Osteoblast (primary cell): ENCODE measurements around the gene NLGN1. TPM values are rescaled to one million over a fixed set of nuclear protein-coding genes. Genes with fewer than 3 reads are reported as not detected.
A peak's percentile ranks its signal among the peaks of the same experiment; 100 is the strongest.

Experiments
- DNase-seq: peaks from one replicate; pipeline ENCODE4 v3.0.0; 2011; ENCODE audit warnings: low spot score, mixed read lengths; ENCODE audit not compliant: insufficient read length; ENCODE audit errors: missing footprints
- H2AFZ ChIP-seq: 2 replicates; pipeline ENCODE4 v1.6.0; 2011; ENCODE audit warnings: mild to moderate bottlenecking, low read length
- H3K27ac ChIP-seq: 2 replicates; pipeline ENCODE4 v1.5.1; 2011; ENCODE audit warnings: mild to moderate bottlenecking, low read depth, low read length, moderate library complexity
- H3K27me3 ChIP-seq: 2 replicates; pipeline ENCODE4 v1.6.0; 2012; ENCODE audit warnings: mild to moderate bottlenecking, control low read depth, inconsistent platforms, low read length, moderate library complexity; ENCODE audit not compliant: insufficient read depth
- H3K36me3 ChIP-seq: 2 replicates; pipeline ENCODE4 v1.5.1; 2011; ENCODE audit warnings: mild to moderate bottlenecking, low read length, control low read depth, moderate library complexity; ENCODE audit not compliant: insufficient read depth
- H3K4me1 ChIP-seq: 2 replicates; pipeline ENCODE4 v1.5.1; 2011; ENCODE audit warnings: mild to moderate bottlenecking, low read length, control low read depth, moderate library complexity; ENCODE audit not compliant: insufficient read depth
- H3K4me2 ChIP-seq: 2 replicates; pipeline ENCODE4 v1.6.0; 2011; ENCODE audit warnings: mild to moderate bottlenecking, low read length; ENCODE audit not compliant: insufficient read depth
- H3K4me3 ChIP-seq: fragments of 200-600 bp; sonication (generic); 3 replicates; pipeline ENCODE4 v1.5.1; 2012; ENCODE audit warnings: mild to moderate bottlenecking, low read length, inconsistent platforms; ENCODE audit not compliant: insufficient read depth
- H3K79me2 ChIP-seq: 2 replicates; pipeline ENCODE4 v1.6.0; 2012; ENCODE audit warnings: mild to moderate bottlenecking, low read length, control low read depth, inconsistent platforms; ENCODE audit not compliant: insufficient read depth
- H3K9me3 ChIP-seq: 2 replicates; pipeline ENCODE4 v1.5.1; 2011; ENCODE audit warnings: low read depth, low read length, control low read depth
- H4K20me1 ChIP-seq: 2 replicates; pipeline ENCODE4 v1.6.0; 2012; ENCODE audit warnings: mild to moderate bottlenecking, low read length, control low read depth; ENCODE audit not compliant: insufficient read depth
- total RNA-seq: library from RNA; depleted of rRNA; stranded (reverse); fragments of >200 nt; gene quantifications from 2 replicates; pipeline ENCODE4 v1.2.3, GENCODE V29; 2012
- TF ChIP-seq, protein P1 (sequence below): IDR thresholded peaks from 2 replicates; pipeline ENCODE4 v1.5.1; 2011; ENCODE audit warnings: mild to moderate bottlenecking, low read depth, low read length, moderate library complexity; ENCODE audit errors: extremely low read depth

NLGN1 gene
- total RNA-seq, 1 donor = 9.0 TPM

DNA sequence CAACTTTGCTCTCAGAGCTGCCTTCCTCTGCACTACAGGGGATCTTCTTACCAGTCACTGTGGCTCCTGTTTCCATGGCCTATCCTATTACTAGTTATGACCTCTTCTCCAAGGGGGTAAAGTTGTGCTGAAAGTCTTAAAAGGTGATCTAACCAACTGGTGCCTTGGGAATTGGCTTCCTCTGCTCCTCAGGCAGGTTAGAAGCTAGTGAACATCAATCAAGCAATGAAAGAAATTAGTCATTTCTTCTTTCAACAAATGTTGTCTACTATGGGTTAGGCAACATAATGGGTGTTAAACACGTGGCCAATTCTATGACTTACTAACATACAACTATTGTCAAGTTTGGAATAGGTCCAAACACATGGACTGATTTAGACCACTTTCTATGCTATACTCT, 890.2 kb downstream of the NLGN1 start:
- H3K27me3 ChIP-seq = no peaks in the 10 kb centered on the region
- H3K4me2 ChIP-seq = no peak overlapping the region
- no peaks in the 10 kb centered on the region for H3K36me3 ChIP-seq
- no peaks in the 10 kb centered on the region for H3K9me3 ChIP-seq
- no peak overlapping the region for H3K4me3 ChIP-seq
- TF ChIP-seq, protein P1, sequence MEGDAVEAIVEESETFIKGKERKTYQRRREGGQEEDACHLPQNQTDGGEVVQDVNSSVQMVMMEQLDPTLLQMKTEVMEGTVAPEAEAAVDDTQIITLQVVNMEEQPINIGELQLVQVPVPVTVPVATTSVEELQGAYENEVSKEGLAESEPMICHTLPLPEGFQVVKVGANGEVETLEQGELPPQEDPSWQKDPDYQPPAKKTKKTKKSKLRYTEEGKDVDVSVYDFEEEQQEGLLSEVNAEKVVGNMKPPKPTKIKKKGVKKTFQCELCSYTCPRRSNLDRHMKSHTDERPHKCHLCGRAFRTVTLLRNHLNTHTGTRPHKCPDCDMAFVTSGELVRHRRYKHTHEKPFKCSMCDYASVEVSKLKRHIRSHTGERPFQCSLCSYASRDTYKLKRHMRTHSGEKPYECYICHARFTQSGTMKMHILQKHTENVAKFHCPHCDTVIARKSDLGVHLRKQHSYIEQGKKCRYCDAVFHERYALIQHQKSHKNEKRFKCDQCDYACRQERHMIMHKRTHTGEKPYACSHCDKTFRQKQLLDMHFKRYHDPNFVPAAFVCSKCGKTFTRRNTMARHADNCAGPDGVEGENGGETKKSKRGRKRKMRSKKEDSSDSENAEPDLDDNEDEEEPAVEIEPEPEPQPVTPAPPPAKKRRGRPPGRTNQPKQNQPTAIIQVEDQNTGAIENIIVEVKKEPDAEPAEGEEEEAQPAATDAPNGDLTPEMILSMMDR = no peak
- H3K79me2 ChIP-seq = no peaks in the 10 kb centered on the region
- no peak overlapping the region for H2AFZ ChIP-seq
- DNase-seq = no peak
- no peak overlapping the region for H3K27ac ChIP-seq
- no peaks in the 10 kb centered on the region for H4K20me1 ChIP-seq
- no peaks in the 10 kb centered on the region for H3K4me1 ChIP-seq

DNA sequence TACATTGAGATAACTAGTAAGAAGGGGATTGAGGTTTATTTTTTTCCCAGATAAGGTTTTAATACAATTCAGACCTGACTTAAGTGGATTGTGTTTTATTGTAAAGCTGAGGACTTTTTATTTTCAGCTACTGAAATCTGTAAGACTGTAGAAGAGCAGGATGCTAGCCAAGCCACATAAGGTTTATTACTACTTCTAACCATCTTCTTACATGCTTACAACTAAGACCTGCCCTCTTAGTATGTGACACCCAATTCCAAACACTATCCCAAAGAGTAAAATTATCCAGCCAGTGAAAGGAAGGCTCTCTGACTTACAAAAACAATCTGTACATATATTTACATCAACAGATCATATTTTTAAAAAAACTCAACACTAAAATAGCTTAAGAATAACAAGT, 897.1 kb downstream of the NLGN1 start:
- no peak for DNase-seq
- TF ChIP-seq, protein P1 = no peak
- Histone ChIP-seq H3K36me3 (no peaks in the 10 kb centered on the region), H3K79me2 (no peaks in the 10 kb centered on the region), H3K4me3 (no peak overlapping the region), H3K27ac (no peak overlapping the region), H2AFZ (no peak overlapping the region), H3K9me3 (no peaks in the 10 kb centered on the region), H3K4me2 (no peak overlapping the region), H3K27me3 (no peaks in the 10 kb centered on the region), H4K20me1 (no peaks in the 10 kb centered on the region), H3K4me1 (no peaks in the 10 kb centered on the region)

DNA sequence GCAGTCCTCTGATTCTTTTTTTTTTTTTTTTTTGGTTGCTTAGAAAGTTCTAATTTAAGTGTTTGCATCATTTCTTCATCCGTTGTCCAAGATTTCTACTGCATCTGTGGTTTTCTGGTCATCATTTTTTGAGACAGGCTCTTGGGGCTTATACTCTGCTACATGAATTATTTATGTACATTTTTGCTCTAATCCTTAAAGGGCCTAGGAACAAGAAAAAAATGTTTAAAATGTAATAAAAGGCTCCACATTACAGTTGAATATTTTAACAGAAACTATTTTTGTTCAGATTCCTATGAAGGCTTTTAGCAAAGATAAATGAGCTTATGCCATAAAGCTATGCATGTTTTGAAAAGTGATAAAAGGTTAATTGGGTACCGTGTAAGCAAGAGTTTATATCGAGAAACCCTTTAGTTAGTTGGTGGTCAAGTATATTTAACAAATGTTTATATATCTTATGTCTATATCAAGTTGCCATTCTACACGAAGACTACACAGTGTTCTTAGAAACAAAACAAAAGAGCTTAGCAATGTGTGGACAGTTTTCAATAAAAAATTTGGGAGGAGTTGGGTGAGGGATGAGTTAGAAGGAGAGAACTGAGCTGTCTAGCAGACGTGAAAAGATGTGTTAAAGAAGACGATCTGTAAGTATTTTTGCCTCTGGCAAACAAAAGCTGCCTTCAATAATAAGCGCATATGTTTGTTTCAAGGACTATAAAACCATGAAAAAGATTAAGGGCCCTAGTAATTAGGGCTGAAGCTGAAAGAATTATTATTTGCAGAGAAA, 898.0 kb downstream of the NLGN1 start:
- H3K79me2 ChIP-seq = no peaks in the 10 kb centered on the region
- no peak overlapping the region for H2AFZ ChIP-seq
- no peaks in the 10 kb centered on the region for H3K9me3 ChIP-seq
- no peaks in the 10 kb centered on the region for H3K36me3 ChIP-seq
- TF ChIP-seq, protein P1 = no peak
- H3K4me2 ChIP-seq = no peak overlapping the region
- H3K27ac ChIP-seq = no peak overlapping the region
- no peaks in the 10 kb centered on the region for H3K27me3 ChIP-seq
- no peaks in the 10 kb centered on the region for H4K20me1 ChIP-seq
- no peak for DNase-seq
- H3K4me3 ChIP-seq = no peak overlapping the region
- H3K4me1 ChIP-seq = no peaks in the 10 kb centered on the region

DNA sequence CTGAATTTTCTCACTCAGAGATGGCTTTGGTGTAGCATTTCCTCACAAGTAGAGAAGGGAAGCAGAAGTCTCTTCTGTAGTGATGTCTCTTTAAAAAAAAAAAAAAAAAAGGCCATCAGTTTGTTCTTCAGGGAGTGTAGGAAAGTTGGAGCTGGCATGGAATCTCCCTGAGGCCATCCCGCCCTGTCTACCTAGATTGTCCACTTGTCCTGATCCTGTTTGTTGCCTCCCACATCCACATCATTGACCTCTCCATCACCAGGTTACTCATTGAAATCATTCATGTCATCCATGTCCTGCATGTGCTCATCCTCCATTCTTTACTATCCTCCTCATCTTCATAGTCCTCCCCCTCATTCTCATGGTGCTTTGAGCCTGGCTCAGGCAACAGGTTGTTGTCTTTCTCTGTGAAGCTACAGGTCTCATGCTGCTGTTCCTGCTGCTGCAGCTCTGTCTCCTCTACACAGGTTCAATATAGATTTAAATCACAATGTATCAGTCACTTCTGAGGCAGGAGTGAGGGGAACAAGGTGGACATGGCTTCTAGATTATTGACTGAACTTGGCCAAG, 905.3 kb downstream of the NLGN1 start:
- Histone ChIP-seq H2AFZ (no peak overlapping the region), H3K79me2 (no peaks in the 10 kb centered on the region), H3K27me3 (no peaks in the 10 kb centered on the region), H3K36me3 (no peaks in the 10 kb centered on the region), H3K27ac (no peak overlapping the region), H4K20me1 (no peaks in the 10 kb centered on the region), H3K4me3 (no peak overlapping the region), H3K4me1 (no peaks in the 10 kb centered on the region), H3K4me2 (no peak overlapping the region), H3K9me3 (no peaks in the 10 kb centered on the region)
- TF ChIP-seq, protein P1 = no peak
- DNase-seq = peak; percentile 6
